Fibroblast of skin of abdomen (primary cell): Measurements from ENCODE around the gene KDM3A.
"Not testable (repeated sequence)": the region's sequence is repeated elsewhere in the genome, so short reads cannot be mapped to it uniquely, and the experiment has no call there.

Experiments used
- DNase-seq: peaks from one replicate; pipeline ENCODE4 v3.0.0-alpha.2; 2013

The KDM3A gene

DNA sequence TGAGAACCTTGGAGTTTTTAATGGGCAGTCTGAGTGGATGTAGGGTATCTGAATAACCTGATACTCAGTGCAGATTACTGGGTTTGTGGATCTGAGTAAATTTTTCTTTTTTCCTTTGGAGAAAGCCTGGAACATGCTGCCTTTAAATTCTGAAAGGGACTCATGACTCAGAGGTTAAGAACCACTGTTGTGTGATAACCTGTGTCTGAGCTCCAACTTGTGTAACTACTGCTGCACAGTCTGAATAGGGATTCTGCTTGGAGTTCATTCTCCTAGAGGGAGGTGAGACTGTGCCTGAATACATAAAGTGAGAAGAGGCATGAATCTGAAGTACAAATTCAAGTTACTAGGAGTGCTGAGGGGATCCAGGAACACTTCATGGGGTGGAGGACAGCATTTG lies 36.2 kb downstream of the KDM3A start:
- no peak for DNase-seq

DNA sequence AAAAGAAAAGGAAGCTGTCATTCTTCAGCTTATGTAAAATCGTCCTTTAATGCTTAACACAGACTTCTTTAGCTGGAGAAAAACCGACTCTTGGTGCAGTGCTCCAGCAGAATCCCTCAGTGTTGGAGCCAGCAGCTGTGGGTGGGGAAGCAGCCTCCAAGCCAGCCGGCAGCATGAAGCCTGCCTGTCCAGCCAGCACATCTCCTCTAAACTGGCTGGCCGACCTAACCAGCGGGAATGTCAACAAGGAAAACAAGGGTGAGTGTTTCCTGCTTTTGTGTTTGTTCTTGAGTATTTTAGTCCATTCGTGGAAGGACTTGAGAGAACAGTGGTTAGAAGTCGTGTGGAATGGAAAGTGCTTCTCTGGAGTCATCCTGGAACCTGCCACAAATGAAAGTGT lies 38.9 kb downstream of the KDM3A start:
- no peak for DNase-seq

DNA sequence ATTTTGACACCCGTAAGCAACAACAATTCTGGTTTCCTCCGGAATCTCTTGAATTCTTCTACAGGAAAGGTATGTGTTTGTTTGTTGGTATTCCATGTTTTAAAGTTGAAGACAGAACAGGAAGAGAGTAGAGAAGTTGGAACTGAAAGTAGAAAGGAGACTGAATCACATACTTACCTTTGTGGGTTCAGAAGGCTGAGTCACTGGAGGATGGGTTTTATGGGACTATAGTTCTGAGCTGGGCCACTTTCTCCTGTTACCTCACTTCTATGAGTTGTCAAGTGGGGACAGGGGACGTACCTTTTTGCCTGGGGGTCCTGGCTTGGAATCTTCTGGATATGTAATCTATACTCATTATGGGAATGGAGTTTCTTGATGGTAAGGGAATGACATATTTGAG lies 40.9 kb downstream of the KDM3A start:
- no peak for DNase-seq

DNA sequence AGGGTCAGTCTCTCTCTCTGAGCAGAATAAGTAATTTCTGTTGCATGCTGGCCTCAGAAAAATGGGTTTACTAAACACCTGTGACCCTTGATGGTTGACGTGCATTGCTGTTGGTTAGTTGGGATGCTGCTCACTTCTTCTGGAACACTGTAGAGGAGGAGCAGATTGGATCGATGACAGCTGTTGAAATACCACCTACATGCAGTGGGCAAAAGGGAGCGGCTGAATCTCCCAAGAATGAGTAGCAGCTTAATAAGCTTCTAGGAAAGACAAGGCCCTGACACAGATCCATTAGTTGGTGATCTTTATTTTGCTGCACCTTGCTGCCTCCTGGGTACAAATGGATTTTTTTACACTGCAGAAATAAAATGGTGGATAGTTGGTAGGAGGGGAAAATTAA lies 43.2 kb downstream of the KDM3A start:
- no peak for DNase-seq

DNA sequence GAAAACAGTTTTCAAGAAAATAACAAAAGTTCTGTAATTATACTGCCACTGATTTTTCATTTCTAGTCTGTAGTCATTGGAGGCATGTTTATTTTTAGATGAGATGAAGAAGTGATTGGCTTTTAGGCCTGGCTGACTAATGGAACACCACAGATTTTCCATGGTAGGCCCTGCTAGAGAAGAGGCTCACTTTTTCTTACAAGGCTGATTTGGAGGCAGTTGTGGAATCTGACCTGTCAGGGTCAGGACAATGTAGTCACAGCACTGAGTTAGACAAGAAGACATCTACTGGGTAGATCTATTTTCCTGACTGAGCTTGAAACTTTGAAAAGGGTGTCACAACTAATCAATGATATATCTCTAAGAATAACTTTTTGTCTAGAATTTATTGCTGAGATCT lies 43.9 kb downstream of the KDM3A start:
- no peak for DNase-seq

DNA sequence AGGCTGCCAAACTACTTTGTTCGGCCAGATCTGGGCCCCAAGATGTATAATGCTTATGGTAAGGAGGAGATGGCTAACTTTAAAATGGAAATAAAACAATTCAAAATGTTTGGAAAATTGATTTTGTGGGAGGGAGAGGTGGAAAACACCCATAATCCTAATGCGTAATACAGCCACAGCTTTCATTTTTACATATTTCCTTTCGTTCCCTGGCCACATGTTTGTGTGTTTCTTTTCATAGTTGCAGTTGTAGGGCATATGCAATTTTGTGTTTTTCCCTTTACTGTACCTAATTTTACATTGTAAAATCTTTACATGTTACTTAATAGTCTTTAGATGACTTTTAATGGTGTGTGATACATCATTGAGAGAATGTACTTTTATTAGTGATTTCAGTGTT lies 44.6 kb downstream of the KDM3A start:
- no peak for DNase-seq

DNA sequence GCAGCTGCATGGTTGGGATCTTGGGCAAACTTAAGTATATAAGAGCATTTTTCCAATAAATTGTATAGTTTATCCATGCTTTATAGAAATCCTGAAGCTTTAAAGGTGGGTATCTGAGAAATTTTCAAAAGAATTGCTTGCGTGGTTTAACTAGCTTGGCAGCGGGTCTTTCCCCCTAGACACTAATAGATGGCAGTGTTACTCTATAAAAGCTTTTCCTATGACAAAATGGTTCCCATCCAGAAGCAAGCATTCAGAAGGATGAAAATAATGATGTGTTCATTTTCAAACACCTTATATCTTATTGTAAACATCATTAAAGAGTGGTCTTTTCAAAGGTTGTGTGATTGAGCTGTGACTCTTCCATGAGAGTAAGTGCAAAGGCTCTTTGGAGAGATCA lies 45.9 kb downstream of the KDM3A start:
- DNase-seq: no peak

DNA sequence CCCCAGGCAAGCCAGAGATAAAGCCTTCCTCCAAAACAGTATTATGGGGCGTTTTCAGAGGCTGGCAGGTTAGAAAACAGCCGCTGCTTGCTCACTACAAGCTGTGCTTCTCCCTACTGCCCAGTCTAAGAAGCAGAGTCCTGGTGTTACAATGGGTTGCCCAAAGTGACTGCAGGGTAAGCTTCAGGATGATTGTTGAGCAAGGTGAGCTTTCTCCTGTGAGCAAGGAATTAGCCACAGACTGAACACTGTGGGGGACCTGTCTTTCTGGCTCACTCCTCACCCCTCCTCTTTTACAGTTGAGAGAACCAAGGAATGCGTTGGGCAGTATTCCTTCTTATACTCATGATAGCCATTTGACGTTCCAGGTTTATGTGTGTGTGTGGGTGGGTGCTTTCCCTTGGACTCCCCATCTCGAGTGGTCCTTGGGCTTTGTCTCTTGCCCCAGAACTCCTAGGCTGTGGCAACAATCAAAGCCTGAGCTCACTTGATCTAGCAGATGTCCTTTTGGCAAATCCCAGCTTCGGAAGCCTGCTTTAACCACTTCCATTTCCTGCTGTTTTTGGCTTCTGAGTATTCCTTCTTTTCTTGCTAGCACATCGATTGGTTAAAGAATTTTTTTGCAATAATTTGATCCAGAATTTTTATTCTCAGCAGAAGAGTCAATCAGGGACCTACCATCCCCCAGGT lies 47.5 kb downstream of the KDM3A start:
- no peak for DNase-seq

DNA sequence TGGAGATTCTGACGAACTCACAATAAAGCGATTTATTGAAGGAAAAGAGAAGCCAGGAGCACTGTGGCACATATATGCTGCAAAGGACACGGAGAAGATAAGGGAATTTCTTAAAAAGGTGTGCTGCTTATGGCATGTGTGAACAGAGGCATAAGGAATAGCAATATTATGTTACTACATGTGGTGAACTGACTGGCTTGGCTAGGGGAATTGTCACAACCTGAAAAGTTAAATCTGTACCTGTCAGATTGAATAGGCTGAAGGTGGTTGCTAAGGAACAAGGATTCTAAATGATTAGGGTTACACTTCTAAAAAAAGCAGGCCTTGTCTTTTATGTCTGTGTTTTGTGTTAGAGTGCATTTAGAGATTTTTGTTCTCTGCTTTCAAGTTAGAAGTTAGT lies 48.4 kb downstream of the KDM3A start:
- DNase-seq: no peak

DNA sequence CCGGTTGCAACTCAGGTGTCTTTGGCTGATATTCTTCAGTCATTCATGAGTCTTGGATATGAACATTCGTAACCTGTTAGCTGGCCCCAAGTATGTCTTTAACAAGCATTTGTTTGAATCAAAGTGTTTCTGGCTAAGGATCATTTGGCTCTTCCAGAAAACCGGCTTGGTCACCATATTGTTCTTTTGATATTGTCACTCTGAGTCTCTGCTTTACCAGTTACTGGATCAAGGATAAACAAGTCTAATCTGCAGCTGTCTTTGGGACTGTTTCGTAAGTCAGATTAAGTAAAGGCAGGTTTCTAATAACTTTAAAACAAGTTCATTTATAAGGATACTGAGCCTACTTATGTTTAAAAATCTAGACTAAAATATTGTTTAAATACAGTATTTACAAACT lies 49.1 kb downstream of the KDM3A start:
- DNase-seq: no peak

DNA sequence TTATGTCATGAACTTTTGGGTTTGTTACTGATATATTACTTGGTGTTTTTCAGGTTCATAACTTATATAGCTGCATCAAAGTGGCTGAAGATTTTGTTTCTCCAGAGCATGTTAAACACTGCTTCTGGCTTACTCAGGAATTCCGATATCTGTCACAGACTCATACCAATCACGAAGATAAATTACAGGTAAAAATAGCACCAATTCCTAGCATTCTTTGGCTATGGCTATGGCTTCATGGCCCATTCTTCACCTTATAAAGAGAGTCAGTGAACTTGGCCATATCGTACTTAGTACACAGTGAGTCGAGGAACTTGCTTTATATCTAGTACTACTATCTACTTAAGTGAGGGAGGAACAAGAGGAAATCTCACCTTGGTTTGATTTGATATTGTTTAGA lies 49.9 kb downstream of the KDM3A start:
- peak; percentile 6 for DNase-seq

DNA sequence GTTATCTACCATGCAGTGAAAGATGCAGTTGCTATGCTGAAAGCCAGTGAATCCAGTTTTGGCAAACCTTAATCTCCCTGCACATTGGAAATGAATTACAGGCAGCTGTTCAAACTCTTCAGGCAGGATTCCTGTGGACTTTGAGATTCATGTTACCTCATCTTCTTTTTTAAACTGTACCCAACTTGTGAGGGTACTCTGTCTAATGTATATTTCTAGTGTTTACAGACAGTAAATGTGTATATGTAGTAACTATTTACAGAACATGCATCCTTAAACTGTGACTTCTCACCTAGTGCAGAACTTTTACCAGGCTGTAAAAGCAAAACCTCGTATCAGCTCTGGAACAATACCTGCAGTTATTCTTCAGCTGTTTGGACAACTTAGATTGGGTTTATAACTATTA lies 50.9 kb downstream of the KDM3A start:
- DNase-seq: no peak

DNA sequence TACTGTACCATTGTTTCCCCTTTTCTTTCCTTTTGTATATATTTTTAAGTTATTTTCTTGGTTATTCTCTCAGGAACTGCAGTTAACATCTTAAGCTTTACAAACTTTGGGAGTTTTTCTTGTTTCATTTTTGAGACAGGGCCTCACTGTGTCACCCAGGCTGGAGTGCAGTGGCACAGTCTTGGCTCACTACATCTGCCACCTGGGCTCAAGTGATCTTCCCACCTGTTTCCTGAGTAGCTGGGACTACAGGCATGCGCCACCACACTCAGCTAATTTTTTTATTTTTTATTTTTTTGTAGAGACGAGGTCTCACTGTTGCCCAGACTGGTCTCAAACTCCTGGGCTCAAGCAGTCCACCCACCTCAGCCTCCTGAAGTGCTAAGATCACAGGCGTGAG lies 55.2 kb downstream of the KDM3A start:
- DNase-seq: not testable (repeated sequence)

DNA sequence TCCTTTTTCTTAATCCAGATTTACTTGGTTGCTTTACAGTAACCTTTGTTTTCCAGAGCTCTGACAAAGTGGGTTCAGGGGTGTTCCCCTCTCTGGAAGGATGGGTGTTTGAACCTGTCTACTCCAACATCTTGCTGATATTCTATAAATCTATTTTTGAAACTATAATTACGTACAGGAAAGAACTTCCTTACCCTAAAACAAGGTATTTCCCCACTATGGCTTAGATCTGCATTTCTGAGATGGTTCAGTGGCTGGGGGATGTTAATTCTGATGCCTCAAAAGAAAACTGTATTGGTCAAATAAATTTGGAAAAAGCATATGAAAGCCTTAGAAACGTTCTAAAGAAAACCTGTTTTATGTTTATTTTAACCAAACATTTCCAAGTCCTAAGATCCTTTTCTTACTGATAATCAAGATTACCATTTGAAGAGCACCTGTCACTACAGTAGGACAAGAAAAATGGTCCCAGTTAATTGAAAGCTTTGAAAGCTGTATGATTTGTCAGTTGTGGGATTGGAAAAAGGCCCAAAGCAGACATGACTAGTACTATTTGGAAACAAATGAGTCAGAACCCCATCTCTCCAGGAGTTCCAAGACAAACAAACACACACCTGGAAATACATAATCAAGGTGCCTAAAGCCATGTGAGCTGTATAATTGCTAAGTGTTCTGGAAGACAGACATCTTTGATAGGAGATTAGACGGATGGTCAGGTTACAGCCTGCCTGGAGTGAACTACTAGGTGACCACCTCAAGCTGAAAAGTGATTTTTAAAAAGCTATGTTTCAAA lies 57.5 kb downstream of the KDM3A start:
- no peak for DNase-seq

DNA sequence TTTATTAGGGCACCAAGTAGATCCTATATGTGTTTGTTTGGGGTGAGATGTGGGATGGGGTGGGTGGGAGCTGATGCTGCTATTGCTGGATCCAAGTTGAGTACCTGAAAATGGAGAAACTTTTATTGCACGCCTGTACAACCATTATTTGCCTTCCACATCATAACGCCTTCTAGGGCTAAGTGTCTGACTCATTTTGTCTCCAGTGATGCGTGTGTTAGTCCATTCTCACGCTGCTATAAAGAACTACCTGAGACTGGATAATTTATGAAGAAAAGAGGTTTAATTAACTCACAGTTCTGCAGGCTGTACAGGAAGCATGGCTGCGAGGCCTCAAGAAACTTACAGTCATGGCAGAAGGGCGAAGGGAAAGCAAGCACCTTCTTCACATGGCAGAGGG lies 58.2 kb downstream of the KDM3A start:
- no peak for DNase-seq

DNA sequence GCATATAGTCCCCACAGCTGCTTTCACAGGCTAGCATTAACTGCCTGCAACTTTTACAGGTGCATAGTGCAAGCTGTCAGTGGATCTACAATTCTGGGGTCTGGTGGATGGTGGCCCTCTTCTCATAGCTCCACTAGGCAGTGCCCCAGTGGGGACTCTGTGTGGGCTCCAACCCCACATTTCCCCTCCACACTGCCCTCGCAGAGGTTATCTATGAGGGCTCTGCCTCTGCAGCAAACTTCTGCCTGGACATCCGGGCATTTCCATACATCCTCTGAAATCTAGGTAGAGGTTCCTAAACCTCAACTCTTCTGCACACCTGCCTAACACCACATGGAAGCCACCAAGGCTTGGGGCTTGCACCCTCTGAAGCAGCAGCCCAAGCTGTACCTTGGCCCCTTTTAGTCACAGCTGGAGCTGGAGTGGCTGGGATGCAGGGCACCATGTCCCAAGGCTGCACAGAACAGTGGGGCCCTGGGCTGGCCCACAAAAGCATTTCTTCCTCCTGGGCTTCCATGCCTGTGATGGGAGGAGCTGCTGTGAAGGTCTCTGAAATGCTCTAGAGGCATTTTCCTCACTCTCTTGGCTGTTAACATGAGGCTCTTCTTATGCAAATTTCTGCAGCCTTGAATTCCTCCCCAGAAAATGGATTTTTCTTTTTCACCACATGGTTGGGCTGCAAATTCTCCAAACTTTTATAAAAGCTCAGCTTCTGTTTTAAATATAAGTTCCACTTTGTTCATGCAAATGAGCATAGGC lies 59.3 kb downstream of the KDM3A start:
- DNase-seq: no peak

DNA sequence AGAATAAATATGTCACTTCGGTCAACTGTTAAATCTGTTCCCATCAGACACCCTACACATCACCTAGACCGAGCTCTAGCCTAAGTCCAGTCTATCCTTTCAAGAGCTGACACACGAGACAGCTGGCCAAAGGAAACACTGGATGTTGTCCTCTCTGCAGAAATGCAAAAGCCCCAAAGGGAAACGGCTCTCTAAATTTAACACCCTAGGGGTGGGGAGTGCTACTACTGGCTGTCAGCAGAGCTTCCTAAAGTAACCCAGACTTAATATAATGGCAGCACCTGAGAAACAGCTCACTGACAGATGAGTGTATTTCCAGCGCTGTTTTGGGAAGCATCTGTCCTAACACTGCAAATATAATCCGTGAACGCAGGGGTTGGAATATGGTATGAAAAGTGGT lies 66.4 kb downstream of the KDM3A start:
- DNase-seq: no peak

DNA sequence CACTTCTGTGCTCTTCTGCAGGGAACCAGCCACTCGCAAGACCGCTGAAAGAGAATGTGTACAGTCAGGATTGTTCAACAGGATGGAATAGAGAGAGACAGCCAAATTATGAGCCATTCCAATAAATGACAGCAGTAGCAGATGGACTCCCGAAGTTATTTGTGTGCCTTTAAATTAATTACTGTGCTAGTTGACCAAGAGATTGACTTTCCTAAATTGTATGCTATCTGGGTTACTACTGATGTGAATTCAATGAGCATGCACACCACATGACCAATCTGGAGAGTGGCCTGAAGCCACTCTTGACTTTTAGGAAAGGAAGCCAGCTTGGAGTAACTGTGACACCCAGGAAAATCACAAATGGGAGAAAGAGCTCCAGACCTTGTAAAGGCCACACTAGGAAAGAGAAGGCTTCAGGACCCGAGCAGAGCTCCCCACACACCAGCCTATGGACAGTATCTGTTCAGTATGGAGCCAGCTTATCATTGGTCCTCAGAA lies 69.3 kb downstream of the KDM3A start:
- DNase-seq: no peak

DNA sequence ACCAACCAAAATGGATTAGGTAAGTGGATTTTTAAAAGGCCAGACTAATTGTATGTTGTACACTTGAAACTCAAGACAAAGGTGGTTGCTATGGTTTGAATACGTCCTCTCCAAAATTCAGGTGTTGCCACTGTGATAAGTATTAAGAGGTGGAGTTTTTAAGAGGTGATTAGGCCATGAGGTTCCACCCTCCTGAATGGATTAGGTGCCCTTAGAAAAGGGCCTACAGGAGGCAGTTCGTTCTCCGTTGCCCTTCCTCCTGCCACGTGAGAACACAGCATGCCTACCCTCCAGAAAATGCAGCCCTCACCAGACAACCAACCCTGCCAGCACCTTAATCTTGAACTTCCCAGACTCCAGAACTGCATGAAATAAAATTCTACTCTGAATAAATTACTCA lies 70.9 kb downstream of the KDM3A start:
- DNase-seq: no peak

DNA sequence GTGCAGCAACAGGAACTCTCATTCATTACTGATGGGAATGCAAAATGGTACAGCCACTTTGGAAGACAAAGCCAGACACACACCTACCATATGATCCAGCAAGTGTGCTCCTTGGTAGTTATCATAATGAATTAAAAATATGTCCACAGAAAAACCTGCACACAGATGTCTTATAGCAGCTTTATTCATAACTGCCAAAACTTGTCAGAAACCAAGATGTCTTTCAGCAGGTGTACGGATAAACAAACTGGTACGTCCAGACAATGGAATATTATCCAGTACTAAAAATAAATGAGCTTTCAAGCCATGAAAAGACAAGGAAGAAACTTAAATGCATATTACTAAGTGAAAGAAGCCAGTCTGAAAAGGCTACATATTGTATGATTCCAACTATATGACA lies 71.7 kb downstream of the KDM3A start:
- no peak for DNase-seq

DNA sequence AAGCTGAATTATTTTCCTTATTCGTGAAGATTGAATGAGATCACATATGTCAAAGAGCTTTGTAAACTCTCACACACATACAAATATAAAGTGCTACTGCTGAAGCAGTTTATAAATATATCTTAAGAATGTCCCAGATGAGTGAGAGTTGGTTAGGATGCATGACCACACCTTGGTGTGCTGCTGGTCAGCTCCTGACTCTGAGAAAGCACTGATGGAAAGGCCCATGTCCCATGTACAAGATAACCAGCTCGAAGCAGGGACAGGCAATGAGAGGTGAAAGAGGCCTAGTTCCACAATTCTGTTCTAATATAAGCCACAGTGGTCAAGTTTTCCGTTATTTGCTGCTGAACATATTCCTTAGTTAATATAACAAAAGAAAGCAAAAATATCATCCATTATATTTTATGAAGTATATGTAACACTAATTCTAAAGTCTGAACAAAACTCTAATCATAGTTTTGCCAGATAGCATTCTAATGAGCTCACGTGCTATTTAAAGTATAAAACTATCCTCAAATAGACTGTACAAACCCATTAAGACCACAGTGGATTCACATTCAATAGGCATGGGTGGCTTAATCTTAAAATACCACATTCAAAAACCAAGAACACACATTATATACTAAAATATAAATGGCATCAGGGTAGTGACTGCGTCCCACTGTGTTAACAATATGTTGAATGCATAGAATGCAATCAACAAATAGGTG lies 72.9 kb downstream of the KDM3A start:
- DNase-seq: no peak

DNA sequence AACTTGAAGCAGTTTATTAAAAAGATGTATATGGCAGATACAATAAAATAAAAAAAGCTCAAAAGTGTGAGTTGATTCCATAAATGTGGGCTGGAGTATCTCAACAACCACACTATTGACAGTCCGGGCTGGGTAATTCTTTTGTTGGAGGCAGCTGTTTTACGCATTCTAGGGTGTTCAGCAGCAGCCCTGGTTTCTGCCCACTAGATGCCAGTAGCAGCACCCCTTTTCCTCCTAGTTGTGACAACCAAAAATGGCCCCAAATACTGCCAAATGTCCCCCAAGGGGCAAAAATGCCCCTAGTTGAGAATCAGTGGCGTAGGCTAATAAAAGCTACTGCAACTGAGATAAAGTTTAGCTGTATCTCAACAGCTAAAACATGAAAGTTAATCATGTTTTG lies 77.3 kb downstream of the KDM3A start:
- DNase-seq: no peak

DNA sequence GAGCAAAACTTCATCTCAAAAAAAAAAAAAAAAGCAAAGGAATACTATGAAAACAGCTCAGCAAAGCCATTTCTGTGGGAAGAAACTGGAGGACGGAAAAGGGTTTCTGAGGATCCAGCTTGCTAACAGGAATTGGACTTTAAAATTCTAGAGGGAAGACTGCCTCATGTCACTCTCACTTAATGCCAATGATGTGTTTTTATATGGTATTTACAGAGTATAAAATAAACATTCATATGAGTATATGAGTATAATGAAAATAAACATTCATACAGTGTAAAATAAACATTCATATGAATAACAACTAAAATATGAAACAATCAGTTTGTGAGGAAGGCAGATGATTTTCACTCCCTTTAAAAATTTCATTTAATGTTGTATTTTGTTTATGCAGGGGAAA lies 78.2 kb downstream of the KDM3A start:
- no peak for DNase-seq
